Measurements from ENCODE around the gene FBLN1. TPM values are rescaled to one million over a fixed set of nuclear protein-coding genes. Genes with fewer than 3 reads are reported as not detected.

Gene FBLN1
- total and polyA plus RNA-seq, 2 of the 8 experiments (the other 6 are each of a cell fraction or from before 2014, with no cell fraction given): 159 to 168 TPM

DNA sequence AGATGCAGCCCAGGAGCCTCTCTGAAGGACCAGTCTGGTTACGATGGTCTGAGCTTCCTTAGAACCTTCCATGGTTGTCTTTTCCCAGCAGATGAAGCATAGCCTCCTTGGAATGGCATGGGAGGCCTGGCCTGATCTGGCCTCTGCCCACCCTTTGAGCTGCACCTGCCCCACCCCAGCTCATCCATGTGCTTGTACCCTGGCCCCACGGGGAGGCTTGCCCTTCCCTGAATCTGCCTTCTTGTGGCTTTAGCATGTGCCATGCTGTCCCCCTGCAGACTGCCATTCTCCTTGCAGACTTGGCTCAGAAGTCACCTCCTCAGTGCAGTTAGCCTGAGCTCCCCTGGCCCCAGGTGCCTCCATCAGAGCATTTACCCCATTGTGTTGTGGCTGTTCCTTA, 62.5 kb downstream of the FBLN1 start (continued):
- no peak for TF ChIP-seq RXRA (IDR thresholded peaks at IDR 0.05; ENCODE audit: insufficient read depth, low read depth, low read length)
- TF ChIP-seq, protein P1, sequence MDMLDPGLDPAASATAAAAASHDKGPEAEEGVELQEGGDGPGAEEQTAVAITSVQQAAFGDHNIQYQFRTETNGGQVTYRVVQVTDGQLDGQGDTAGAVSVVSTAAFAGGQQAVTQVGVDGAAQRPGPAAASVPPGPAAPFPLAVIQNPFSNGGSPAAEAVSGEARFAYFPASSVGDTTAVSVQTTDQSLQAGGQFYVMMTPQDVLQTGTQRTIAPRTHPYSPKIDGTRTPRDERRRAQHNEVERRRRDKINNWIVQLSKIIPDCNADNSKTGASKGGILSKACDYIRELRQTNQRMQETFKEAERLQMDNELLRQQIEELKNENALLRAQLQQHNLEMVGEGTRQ (IDR thresholded peaks at IDR 0.05; ENCODE audit: low read length): no peak
- no peak for TF ChIP-seq BCL11A (IDR thresholded peaks at IDR 0.05; ENCODE audit: low read depth in 2 of 2, low read length in 2 of 2)
- no peak for TF ChIP-seq SIN3A (conservative IDR thresholded peaks at IDR 0.05 in 1 of 2, IDR thresholded peaks at IDR 0.05 in 1 of 2; ENCODE audit: low read depth in 1 of 2, low read length in 2 of 2)
- TF ChIP-seq TBP (IDR thresholded peaks at IDR 0.05; ENCODE audit: low read depth, low read length): no peak
- TF ChIP-seq, protein P2, sequence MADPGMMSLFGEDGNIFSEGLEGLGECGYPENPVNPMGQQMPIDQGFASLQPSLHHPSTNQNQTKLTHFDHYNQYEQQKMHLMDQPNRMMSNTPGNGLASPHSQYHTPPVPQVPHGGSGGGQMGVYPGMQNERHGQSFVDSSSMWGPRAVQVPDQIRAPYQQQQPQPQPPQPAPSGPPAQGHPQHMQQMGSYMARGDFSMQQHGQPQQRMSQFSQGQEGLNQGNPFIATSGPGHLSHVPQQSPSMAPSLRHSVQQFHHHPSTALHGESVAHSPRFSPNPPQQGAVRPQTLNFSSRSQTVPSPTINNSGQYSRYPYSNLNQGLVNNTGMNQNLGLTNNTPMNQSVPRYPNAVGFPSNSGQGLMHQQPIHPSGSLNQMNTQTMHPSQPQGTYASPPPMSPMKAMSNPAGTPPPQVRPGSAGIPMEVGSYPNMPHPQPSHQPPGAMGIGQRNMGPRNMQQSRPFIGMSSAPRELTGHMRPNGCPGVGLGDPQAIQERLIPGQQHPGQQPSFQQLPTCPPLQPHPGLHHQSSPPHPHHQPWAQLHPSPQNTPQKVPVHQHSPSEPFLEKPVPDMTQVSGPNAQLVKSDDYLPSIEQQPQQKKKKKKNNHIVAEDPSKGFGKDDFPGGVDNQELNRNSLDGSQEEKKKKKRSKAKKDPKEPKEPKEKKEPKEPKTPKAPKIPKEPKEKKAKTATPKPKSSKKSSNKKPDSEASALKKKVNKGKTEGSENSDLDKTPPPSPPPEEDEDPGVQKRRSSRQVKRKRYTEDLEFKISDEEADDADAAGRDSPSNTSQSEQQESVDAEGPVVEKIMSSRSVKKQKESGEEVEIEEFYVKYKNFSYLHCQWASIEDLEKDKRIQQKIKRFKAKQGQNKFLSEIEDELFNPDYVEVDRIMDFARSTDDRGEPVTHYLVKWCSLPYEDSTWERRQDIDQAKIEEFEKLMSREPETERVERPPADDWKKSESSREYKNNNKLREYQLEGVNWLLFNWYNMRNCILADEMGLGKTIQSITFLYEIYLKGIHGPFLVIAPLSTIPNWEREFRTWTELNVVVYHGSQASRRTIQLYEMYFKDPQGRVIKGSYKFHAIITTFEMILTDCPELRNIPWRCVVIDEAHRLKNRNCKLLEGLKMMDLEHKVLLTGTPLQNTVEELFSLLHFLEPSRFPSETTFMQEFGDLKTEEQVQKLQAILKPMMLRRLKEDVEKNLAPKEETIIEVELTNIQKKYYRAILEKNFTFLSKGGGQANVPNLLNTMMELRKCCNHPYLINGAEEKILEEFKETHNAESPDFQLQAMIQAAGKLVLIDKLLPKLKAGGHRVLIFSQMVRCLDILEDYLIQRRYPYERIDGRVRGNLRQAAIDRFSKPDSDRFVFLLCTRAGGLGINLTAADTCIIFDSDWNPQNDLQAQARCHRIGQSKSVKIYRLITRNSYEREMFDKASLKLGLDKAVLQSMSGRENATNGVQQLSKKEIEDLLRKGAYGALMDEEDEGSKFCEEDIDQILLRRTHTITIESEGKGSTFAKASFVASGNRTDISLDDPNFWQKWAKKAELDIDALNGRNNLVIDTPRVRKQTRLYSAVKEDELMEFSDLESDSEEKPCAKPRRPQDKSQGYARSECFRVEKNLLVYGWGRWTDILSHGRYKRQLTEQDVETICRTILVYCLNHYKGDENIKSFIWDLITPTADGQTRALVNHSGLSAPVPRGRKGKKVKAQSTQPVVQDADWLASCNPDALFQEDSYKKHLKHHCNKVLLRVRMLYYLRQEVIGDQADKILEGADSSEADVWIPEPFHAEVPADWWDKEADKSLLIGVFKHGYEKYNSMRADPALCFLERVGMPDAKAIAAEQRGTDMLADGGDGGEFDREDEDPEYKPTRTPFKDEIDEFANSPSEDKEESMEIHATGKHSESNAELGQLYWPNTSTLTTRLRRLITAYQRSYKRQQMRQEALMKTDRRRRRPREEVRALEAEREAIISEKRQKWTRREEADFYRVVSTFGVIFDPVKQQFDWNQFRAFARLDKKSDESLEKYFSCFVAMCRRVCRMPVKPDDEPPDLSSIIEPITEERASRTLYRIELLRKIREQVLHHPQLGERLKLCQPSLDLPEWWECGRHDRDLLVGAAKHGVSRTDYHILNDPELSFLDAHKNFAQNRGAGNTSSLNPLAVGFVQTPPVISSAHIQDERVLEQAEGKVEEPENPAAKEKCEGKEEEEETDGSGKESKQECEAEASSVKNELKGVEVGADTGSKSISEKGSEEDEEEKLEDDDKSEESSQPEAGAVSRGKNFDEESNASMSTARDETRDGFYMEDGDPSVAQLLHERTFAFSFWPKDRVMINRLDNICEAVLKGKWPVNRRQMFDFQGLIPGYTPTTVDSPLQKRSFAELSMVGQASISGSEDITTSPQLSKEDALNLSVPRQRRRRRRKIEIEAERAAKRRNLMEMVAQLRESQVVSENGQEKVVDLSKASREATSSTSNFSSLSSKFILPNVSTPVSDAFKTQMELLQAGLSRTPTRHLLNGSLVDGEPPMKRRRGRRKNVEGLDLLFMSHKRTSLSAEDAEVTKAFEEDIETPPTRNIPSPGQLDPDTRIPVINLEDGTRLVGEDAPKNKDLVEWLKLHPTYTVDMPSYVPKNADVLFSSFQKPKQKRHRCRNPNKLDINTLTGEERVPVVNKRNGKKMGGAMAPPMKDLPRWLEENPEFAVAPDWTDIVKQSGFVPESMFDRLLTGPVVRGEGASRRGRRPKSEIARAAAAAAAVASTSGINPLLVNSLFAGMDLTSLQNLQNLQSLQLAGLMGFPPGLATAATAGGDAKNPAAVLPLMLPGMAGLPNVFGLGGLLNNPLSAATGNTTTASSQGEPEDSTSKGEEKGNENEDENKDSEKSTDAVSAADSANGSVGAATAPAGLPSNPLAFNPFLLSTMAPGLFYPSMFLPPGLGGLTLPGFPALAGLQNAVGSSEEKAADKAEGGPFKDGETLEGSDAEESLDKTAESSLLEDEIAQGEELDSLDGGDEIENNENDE (IDR thresholded peaks at IDR 0.05; ENCODE audit: insufficient replicate concordance, low read length): no peak
- no peak for TF ChIP-seq NRF1 (IDR thresholded peaks at IDR 0.05; ENCODE audit: low read depth, low read length)

All from H1 (cell line).